WTC11 (cell line): Measurements from ENCODE around the gene ZC3H12D. TPM values are rescaled to one million over a fixed set of nuclear protein-coding genes. Genes with fewer than 3 reads are reported as not detected.
A peak's percentile ranks its signal among the peaks of the same experiment; 100 is the strongest.

Experiments
- ATAC-seq: fragments of 200-7000 bp; cut with Tn5 transposase; 2 replicates; pipeline ENCODE4 v1.10.0; 2021; ENCODE audit warnings: mild to moderate bottlenecking, moderate library complexity
- CTCF ChIA-PET: fragments of 300-600 bp; sonication (Branson Sonifier 250); formaldehyde crosslinking; loops from one replicate; lab custom pipeline; 2021; ENCODE audit warnings: antibody characterized with exemption; lab: Charles Lee
- POLR2A ChIA-PET: fragments of 350-600 bp; sonication (Branson Sonifier 250); formaldehyde crosslinking; loops from one replicate; lab custom pipeline; 2021; ENCODE audit warnings: antibody characterized with exemption; lab: Charles Lee
- DNase-seq: peaks from one replicate; pipeline ENCODE4 v3.0.0; 2021; ENCODE audit warnings: low spot score
- H3K27ac Mint-ChIP-seq: 2 replicates; pipeline ENCODE4 v1.8.0; 2021; ENCODE audit warnings: mixed read lengths
- H3K27me3 Mint-ChIP-seq: 2 replicates; pipeline ENCODE4 v1.8.0; 2021; ENCODE audit warnings: low read depth, mild to moderate bottlenecking, moderate library complexity, mixed read lengths
- H3K36me3 Mint-ChIP-seq: 2 replicates; pipeline ENCODE4 v1.8.0; 2021; ENCODE audit warnings: mixed read lengths
- H3K4me1 Mint-ChIP-seq: 2 replicates; pipeline ENCODE4 v1.8.0; 2022; ENCODE audit warnings: mixed read lengths
- H3K4me3 Mint-ChIP-seq: 2 replicates; pipeline ENCODE4 v1.8.0; 2021; ENCODE audit warnings: mild to moderate bottlenecking, moderate library complexity, mixed read lengths
- H3K9me3 Mint-ChIP-seq: 2 replicates; pipeline ENCODE4 v1.8.0; 2021; ENCODE audit warnings: mixed read lengths
- ATF1 ChIP-seq: sonication (generic); formaldehyde crosslinking; IDR thresholded peaks from 2 replicates; pipeline ENCODE4 v1.8.1; 2023; ENCODE audit warnings: mild to moderate bottlenecking, moderate library complexity, missing genetic modification reagents
- ATF2 ChIP-seq: sonication (generic); formaldehyde crosslinking; IDR thresholded peaks from 2 replicates; pipeline ENCODE4 v1.8.1; 2022; ENCODE audit warnings: low read depth, missing genetic modification reagents, borderline replicate concordance
- CBFB ChIP-seq: sonication (generic); formaldehyde crosslinking; IDR thresholded peaks from 2 replicates; pipeline ENCODE4 v1.8.1; 2022; ENCODE audit warnings: mild to moderate bottlenecking, low read depth, missing genetic modification reagents
- CTCF ChIP-seq: fragments of 200-600 bp; IDR thresholded peaks from 2 replicates; pipeline ENCODE4 v1.8.0; 2022; ENCODE audit warnings: antibody characterized with exemption
- E2F5 ChIP-seq: sonication (generic); formaldehyde crosslinking; IDR thresholded peaks from 2 replicates; pipeline ENCODE4 v1.8.1; 2022; ENCODE audit warnings: mild to moderate bottlenecking, moderate library complexity, missing genetic modification reagents
- EMX1 ChIP-seq: fragments of 250-450 bp; sonication (Bioruptor Pico); IDR thresholded peaks from 2 replicates; pipeline ENCODE4 v1.8.0; 2021; ENCODE audit warnings: mild to moderate bottlenecking
- ETV6 ChIP-seq: sonication (generic); formaldehyde crosslinking; IDR thresholded peaks from 2 replicates; pipeline ENCODE4 v1.8.1; 2022; ENCODE audit warnings: mild to moderate bottlenecking, missing genetic modification reagents
- GABPB1 ChIP-seq: sonication (generic); formaldehyde crosslinking; IDR thresholded peaks from 2 replicates; pipeline ENCODE4 v1.8.1; 2023; ENCODE audit warnings: mild to moderate bottlenecking, missing genetic modification reagents
- GRHL2 ChIP-seq: fragments of 250-450 bp; sonication (Bioruptor Pico); IDR thresholded peaks from 2 replicates; pipeline ENCODE4 v1.8.0; 2022; ENCODE audit warnings: mild to moderate bottlenecking, moderate library complexity; ENCODE audit not compliant: insufficient replicate concordance, severe bottlenecking
- IRF1 ChIP-seq: sonication (generic); formaldehyde crosslinking; IDR thresholded peaks from 2 replicates; pipeline ENCODE4 v1.8.0; 2023; ENCODE audit warnings: missing genetic modification reagents
- KAT7 ChIP-seq: sonication (generic); formaldehyde crosslinking; IDR thresholded peaks from 2 replicates; pipeline ENCODE4 v1.8.1; 2023; ENCODE audit warnings: missing genetic modification reagents, mild to moderate bottlenecking, borderline replicate concordance
- MAX ChIP-seq: sonication (generic); formaldehyde crosslinking; IDR thresholded peaks from 2 replicates; pipeline ENCODE4 v1.8.0; 2022; ENCODE audit warnings: mild to moderate bottlenecking, missing genetic modification reagents
- NFATC4 ChIP-seq: fragments of 250-450 bp; sonication (Bioruptor Pico); IDR thresholded peaks from 2 replicates; pipeline ENCODE4 v1.9.0; 2021; ENCODE audit warnings: mild to moderate bottlenecking
- NFYB ChIP-seq: sonication (generic); formaldehyde crosslinking; conservative IDR thresholded peaks from 2 replicates; pipeline ENCODE4 v1.8.0; 2022; ENCODE audit warnings: low read depth, missing genetic modification reagents
- NR1H2 ChIP-seq: sonication (generic); formaldehyde crosslinking; IDR thresholded peaks from 2 replicates; pipeline ENCODE4 v1.9.0; 2021; ENCODE audit warnings: mild to moderate bottlenecking, moderate library complexity, missing genetic modification reagents
- NR2C2 ChIP-seq: sonication (generic); formaldehyde crosslinking; IDR thresholded peaks from 2 replicates; pipeline ENCODE4 v1.8.0; 2022; ENCODE audit warnings: mild to moderate bottlenecking, missing genetic modification reagents
- PREB ChIP-seq: sonication (generic); formaldehyde crosslinking; IDR thresholded peaks from 2 replicates; pipeline ENCODE4 v1.8.1; 2022; ENCODE audit warnings: mild to moderate bottlenecking, missing genetic modification reagents, moderate library complexity, borderline replicate concordance
- PRRX2 ChIP-seq: fragments of 250-450 bp; sonication (Bioruptor Pico); IDR thresholded peaks from 2 replicates; pipeline ENCODE4 v1.8.0; 2021; ENCODE audit warnings: mild to moderate bottlenecking
- RELA ChIP-seq: sonication (generic); formaldehyde crosslinking; IDR thresholded peaks from 2 replicates; pipeline ENCODE4 v1.8.1; 2022; ENCODE audit warnings: missing genetic modification reagents, mild to moderate bottlenecking, borderline replicate concordance
- RORB ChIP-seq: fragments of 250-450 bp; sonication (Bioruptor Pico); IDR thresholded peaks from 2 replicates; pipeline ENCODE4 v1.9.0; 2021; ENCODE audit warnings: mild to moderate bottlenecking
- USF1 ChIP-seq: sonication (generic); formaldehyde crosslinking; IDR thresholded peaks from 2 replicates; pipeline ENCODE4 v1.8.0; 2022; ENCODE audit warnings: mild to moderate bottlenecking, missing genetic modification reagents
- ZMAT4 ChIP-seq: fragments of 250-450 bp; sonication (Bioruptor Pico); IDR thresholded peaks from 2 replicates; pipeline ENCODE4 v1.9.0; 2021; ENCODE audit warnings: mild to moderate bottlenecking
- ZNF425 ChIP-seq: fragments of 250-450 bp; sonication (Bioruptor Pico); conservative IDR thresholded peaks from 2 replicates; pipeline ENCODE4 v1.9.0; 2021; ENCODE audit warnings: mild to moderate bottlenecking
- total RNA-seq: library from RNA; stranded (reverse); gene quantifications from 3 replicates; pipeline ENCODE4 v1.2.3, GENCODE V29; 2021

Gene ZC3H12D
- total RNA-seq, 1 experiment from 2014 or later = 0.13 TPM

- TF ChIP-seq NR2C2 (CRISPR knock-in tag) (no peak), GABPB1 (CRISPR knock-in tag) (no peak), E2F5 (CRISPR knock-in tag) (no peak), NR1H2 (no peak), USF1 (no peak), CBFB (CRISPR knock-in tag) (no peak), CTCF (no peak), NFATC4 (CRISPR knock-in tag) (no peak), ZNF425 (CRISPR knock-in tag) (no peak), ZMAT4 (CRISPR knock-in tag) (no peak), ETV6 (CRISPR knock-in tag) (no peak), RORB (no peak), IRF1 (CRISPR knock-in tag) (no peak)
- TF ChIP-seq, all 79 proteins: peak for 0
- CTCF ChIA-PET = no interaction called here
- H3K9me3 Mint-ChIP-seq = no peaks in the 10 kb centered on the region
Measured at GRCh38 chr6:149503872-149504271, 19.1 kb upstream of the ZC3H12D start.

GRCh38 chr6:149503276-149503675 lies 18.5 kb upstream of the ZC3H12D start:
- TF ChIP-seq NFYB (CRISPR knock-in tag) (no peak), MAX (CRISPR knock-in tag) (no peak), CTCF (no peak), EMX1 (CRISPR knock-in tag) (no peak), RELA (CRISPR knock-in tag) (no peak), PRRX2 (CRISPR knock-in tag) (no peak), PREB (CRISPR knock-in tag) (no peak), ATF2 (no peak), GRHL2 (CRISPR knock-in tag) (no peak), NR1H2 (no peak), ETV6 (CRISPR knock-in tag) (no peak), KAT7 (no peak), ATF1 (CRISPR knock-in tag) (no peak)
- TF ChIP-seq, all 79 proteins: peak for 0
- Mint-ChIP-seq H3K4me1 (peaks cover 4% of the 10 kb centered on the region), H3K27me3 (no peaks in the 10 kb centered on the region), H3K9me3 (no peaks in the 10 kb centered on the region), H3K36me3 (peaks cover 3% of the 10 kb centered on the region; the same call in 1 of the 2 replicates), H3K4me3 (no peak overlapping the region), H3K27ac (peak overlapping the region; percentile 41; the same call in 1 of the 2 replicates)
- POLR2A ChIA-PET = interaction anchor here (0.6 kb wide), 1 partner anchor 142 kb away, joined by 3 read pairs; no protein-coding TSS in a partner anchor
- CTCF ChIA-PET = no interaction called here
- ATAC-seq (no peak), DNase-seq (no peak)

More at GRCh38 chr6:149503872-149504271, 19.1 kb upstream of the ZC3H12D start:
- H3K27ac Mint-ChIP-seq = no peak overlapping the region
- peaks cover 9% of the 10 kb centered on the region for H3K4me1 Mint-ChIP-seq
- POLR2A ChIA-PET = interaction anchor here (0.6 kb wide), 1 partner anchor 141 kb away, joined by 3 read pairs; no protein-coding TSS in a partner anchor
- H3K36me3 Mint-ChIP-seq = peaks cover 3% of the 10 kb centered on the region; the same call in 1 of the 2 replicates
- no peak overlapping the region for H3K4me3 Mint-ChIP-seq
- ATAC-seq (no peak), DNase-seq (no peak)
- no peaks in the 10 kb centered on the region for H3K27me3 Mint-ChIP-seq
